GM10847 (cell line): Measurements from ENCODE around the gene GLI2.

Source experiments
- POLR2A ChIP-seq: IDR thresholded peaks from 2 replicates; pipeline ENCODE4 v1.6.1; 2011; ENCODE audit not compliant: insufficient read length; ENCODE audit errors: extremely low read depth

Gene GLI2

DNA sequence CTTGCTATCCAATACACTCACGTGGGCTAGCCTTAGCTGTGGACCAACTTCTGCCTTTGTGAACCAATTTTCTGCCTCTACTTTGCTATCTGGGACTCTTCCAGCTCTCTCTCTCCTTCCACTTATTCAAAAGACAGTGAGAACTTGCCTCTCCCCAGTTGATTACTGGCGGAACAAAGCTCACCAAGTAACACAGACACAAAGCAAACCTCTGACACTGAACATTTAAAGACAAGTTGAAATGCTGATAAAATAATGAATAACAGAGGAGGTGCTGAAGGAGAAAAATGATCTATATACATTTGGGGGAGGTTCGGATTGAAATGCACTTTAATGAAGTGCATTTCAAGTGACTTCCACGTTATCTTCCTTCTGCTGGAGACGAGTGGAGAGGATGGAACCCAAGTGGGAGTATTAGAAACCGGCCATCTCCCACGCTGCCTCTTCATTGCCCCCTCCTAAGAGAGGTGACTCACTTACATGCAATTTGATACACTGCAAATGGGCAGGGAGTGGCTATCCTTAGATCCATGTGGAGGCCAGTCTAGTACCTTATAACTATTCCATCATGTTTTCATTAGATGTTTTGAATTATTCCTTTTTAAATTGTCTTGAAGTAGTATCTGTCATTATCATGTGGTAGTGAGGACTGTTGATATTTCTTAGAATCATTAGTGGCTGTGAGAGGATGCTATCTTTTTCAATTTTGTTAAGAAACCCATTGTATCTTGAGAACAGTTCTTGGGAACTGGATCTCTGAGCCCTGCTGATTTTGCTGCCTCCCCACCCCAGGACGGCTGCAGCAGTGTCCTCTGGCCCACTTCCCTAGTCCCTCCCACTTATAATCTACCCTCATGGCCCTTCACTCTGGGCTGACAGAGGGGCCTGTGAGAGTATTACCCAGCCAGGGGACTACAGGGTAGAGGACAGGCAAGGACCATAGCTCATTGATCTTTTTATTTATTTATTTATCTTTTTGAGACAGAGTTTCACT, 6.0 kb upstream of the GLI2 start:
- TF ChIP-seq POLR2A, result no peak

DNA sequence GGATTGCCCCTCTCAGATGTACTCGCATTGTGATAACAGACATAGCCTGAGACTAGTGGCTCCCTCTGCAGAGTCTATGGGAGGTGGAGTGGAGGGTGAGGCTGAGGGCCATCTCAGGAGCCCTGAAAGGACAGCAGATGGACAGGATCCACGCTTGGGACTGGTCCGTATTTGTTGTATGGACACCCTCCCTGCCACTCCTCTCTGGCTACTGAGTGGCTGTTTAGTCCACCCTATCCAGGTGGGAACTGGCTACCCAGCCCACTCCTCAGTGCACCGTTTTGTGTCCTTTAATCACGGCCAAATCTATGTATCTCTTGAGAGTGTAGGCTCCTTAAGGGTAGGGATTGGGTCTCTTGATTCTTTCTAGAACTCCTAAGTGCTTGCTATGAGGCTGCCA, 4.5 kb upstream of the GLI2 start:
- TF ChIP-seq POLR2A, result no peak

DNA sequence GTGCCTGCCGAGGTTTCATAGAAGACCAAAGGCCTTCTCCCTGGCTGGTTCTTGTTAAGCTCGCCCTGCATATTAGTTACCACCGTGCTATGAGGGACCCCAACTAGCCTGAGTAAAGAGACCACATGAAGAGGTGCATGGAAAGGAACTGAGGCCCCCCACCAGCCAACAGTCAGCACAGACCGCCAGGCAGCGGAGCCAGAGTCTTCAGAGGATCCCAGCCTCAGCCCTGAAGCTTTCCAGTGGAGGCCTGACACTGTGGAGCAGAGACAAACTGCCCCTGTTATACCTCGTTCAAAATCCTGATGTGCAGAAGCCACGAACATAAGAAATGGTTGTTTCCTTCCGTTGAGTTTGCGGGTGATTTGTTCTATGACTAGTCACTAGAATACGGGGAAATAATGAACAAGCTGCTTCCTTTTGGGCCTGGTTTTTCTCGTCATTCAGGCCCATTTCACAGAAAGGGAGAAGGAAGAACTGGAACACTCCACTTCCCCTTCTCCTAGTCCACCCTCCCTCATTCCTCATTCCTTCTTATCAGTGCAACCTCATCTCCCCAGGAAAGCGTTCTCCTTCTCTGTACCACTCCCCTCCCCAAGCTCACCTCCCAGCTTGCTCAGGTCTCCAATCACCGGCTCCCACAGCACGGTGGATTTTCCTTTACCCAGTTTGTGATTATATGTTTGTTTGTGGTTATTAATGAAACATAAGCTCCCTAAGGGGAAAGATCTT, 3.0 kb upstream of the GLI2 start:
- TF ChIP-seq POLR2A, result no peak

DNA sequence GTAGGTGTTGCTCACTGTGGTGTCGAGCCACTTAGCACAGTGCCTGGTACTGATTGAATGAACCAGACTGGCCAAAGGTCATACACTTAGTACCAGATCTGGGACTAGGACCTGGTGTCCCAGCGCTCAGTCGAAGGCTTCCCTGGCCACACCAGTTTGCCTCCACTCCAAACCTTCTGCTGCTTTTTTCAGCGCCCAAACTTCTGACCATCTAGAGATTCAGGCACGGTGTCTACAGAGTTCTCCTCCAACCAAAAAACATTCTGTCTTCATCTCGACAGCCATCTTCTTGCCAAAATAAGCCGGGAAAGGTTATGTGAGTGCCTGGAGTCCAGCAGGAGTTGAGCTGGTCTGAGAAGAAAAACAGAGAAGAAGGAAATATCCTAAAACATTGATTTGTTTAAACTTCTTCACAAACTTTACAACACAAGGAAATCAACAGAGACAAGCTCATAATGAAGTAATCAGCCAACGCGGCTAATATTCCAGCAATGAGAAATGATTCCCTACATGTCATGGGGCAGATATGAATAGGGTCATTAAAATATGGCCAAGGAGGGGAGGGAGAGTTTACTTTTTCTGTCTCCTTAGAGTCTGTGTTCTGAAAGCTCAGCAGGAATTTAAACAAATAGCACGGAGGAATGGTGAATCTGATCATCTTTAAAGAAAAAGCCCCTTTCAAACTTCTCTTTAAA, 2.3 kb upstream of the GLI2 start:
- no peak for TF ChIP-seq POLR2A

DNA sequence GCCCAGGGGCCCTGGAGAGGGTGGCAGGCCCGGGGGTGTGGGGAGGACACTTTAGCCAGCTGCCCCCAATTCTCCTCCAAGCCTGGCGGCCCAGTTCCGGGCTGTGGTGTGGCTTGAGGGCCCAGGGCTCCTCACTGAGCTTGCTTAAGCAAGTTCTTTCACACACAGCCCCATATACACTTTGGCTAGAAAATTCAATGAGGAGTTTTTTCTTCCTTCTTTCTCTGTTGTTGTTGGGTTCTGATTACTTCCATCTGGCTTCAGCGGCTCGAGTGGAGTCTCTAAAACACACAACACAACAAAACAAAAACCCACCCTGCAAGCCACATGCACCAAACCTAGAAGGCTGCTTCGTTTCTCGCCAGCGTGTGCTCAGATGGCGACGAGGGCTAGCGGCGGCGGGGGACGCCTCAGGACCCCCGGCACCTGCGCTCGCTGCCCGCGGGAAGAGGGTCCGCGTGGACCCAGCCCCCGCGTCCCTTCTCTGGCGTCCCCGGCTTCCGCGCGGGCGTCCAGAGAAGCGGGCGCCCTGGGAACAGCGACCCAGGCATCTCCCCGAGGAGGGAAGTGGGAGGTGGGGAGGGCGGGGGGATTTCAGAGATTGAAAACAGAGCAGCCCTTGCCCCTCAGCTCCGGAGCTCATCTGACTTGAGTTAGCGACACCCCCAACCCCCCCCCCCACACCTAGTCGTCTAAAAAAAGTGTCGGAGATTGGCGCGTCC, 577 bp upstream of the GLI2 start:
- no peak for TF ChIP-seq POLR2A

DNA sequence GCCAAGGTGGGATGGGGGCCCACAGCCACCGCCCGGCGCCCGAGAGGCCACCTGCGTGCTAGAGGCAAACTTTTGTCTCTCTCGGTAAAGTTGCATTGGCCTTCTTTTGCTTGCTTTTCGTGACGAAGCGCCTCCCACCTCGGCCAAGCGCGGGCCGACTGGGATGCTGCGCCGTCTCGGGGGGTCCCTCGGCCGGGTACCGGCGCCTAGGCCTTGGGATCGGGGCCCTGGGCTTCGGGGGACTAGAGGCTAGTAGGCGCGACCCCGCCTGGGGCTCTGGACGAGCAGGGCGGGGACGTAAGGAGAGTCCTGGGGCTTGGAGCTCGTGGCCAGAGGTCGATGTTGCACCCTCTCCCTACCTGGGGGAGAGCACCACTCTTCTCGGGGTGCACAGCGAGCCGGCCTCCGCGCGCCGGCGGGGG, 545 bp downstream of the GLI2 start:
- TF ChIP-seq POLR2A, result no peak

DNA sequence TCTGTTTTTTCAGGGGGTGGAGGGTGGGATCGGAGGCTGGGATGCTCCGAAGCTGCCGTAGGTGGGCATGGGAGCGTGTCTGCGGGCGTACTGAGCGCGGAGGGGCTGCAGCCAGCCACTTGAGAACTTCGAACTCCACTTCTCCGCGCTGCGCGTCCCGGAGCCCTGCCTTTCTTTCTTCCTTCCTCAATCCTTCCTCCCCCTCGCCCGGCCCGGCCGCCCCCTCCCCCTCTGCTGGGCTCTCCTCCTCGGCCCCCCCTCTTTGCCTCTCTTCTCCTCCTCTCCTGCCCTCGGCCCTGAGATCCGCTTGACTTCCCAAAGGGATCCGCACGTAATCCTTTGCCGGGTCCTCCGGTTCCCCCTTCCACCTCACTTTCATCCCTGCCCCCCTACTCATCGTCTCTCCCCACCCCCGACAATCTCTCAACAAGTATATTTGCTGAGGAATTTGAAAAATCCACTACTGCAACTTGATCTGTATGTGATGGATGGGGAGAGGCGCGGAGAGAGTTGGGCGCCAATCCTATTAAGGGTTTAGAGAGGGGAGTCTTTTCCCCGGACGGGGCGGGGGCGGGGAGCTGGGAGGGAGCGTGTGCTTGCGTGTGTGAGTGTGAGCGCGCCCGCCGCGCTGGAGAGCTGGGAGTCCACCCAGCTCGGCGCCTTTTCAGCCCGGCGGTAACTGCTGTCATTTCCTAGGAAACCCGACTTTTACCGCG, 1.1 kb downstream of the GLI2 start:
- no peak for TF ChIP-seq POLR2A

DNA sequence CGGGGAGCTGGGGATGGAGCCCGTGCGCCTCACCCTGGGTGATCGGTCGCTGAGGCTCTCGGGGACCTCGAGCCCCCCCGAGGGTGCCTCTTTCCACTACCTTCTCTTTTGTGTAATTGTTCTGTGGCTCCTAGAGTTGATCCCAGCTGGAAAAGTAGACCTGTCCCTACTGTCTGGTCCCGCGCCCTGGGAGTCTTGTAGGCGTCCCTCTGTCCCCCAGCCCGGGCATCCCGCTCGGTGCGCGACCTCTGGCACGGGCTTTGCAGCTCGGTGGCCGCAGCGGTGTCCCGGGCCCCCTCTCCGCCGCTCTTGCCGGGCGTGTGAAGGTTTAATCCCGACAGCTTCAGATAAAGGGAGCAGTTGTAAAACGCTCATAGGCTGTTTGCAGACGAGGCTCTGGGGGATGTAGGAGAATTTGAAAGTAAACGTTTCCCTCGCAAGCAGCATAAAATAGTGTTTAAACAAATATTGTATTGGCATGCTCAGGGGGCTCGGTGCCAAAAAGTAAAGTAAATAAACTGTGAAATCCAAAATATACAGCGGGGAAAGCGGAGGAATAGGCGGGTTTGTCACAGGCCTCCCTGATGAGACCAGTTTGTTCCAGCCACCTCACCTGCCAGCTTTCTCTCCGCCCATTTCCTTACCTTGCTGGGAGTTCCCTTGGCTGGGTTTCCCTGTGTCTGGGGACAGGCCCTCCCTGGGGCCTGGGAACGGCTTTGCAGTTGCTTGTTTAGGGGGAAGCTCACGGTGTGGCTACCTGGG, 1.9 kb downstream of the GLI2 start:
- no peak for TF ChIP-seq POLR2A

DNA sequence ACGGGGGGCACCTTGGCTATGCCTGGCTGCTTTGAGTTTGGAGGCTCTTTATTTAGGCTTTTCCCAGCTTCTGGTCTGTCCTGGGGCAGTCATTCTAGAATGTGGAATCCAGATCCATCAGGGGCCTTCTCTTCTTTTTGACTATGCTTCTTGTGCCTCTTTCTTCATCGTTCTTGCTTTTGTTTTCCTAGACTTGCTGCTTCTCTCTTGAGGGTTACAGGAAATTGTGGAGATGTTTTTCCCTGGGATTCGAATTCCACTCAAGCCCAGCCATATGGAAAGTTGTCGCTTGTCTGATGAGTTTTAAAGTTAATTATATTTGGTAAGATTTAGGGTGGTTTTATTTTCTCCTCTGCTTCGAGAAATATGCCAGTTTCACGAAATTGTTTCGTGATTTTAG, 2.4 kb downstream of the GLI2 start:
- TF ChIP-seq POLR2A, result no peak

DNA sequence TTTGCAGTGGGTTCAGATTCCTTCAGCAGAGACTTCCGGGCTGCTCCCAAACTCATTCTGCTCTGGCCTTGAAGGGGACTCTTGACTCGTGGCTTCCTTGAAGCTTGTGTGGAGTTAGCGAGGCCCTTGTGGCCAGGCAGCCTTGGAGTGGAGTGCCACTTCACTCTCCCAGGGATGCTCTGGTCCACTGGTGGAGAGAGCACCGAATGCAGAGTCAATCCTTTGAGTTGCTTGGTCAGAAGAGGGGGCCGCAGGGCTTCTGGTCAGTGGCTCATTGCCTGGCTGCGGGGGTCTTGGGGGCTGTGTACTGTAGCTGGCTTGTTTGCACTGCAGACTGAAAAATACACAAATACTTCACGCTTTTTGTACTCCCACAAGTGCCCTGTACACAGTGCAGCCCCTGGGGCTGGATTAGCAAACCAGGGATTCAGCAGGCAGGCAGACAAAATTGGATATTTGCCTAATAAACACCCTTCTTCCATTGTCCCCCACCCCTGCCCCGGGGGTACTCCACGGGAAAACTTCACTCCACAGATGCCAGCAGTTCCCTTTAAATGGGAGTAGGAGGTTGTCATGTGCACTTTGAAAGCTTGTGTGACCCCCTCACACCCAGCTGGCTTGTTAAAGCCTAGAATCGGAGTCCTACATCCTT, 3.2 kb downstream of the GLI2 start:
- TF ChIP-seq POLR2A, result no peak

DNA sequence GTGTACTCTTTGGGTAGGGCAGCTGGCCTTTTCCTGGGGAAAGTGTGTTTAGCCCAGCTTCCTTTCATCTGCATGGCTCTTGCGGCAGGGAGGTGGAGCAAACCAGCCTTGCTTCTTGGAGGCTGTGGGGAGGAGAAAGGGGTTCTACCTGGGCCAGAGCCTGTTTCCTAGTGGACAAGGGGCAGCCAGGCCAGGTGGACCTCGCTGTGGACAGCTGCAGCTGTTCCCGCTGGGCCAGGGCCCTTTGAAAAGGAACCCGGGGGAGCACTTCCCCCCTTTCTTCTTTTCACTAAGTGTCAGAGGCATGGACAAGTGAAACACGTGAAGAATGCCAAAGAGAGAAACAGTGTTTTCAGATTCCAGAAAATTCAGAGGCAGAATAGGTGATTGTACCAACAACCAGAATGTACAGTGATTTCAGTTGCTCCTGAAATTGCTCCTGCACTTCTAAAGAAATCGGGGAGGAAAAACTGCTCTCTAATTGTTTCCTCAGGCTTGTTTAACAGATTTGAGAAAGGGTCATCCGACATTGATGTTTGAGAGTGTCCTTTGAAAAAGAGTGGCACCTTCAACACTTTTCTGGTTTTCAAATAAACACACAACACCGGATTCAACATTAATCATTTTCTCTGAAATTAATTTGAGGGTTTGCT, 3.9 kb downstream of the GLI2 start:
- no peak for TF ChIP-seq POLR2A

DNA sequence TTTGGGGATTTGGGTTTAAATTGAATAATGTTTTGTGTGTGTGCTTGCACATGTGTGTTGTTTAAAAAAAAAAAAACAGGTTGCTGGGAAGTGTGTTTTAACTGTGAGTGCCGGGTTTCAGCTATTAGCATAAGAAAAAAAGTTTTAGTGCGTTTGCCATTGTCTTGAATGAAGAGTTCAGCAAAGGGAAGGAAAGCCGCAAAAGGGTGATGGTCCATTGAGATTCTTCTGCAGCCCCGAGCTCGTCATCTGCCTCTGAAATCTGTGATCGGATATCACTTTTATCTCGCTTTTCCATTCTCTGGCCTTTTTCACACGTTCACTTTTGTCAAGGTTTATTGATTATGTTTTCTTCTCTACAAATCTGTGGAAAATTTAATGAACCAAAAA, 4.7 kb downstream of the GLI2 start:
- no peak for TF ChIP-seq POLR2A
